DOHH2 (cell line): ENCODE measurements around the gene SMARCAL1.

ENCODE experiments used
- H3F3A ChIP-seq: fragments of 200-600 bp; sonication (generic), shearing (Covaris generic); 2 replicates; pipeline ENCODE4 v1.6.0; 2016; ENCODE audit warnings: antibody characterized with exemption, mild to moderate bottlenecking; ENCODE audit not compliant: control insufficient read depth, insufficient read depth
- H3K27ac ChIP-seq: fragments of 200-600 bp; sonication (generic); 2 replicates; pipeline ENCODE4 v1.5.1; 2014; ENCODE audit warnings: low read depth, mild to moderate bottlenecking, low read length, moderate library complexity
- H3K27me3 ChIP-seq: fragments of 200-600 bp; sonication (generic); 2 replicates; pipeline ENCODE4 v1.6.1; 2014; ENCODE audit warnings: mild to moderate bottlenecking, low read length, mixed read lengths; ENCODE audit not compliant: control insufficient read depth
- H3K36me3 ChIP-seq: fragments of 200-600 bp; sonication (generic); 2 replicates; pipeline ENCODE4 v1.6.1; 2014; ENCODE audit warnings: mild to moderate bottlenecking, low read length, moderate library complexity, mixed read lengths; ENCODE audit not compliant: control insufficient read depth
- H3K4me1 ChIP-seq: fragments of 200-600 bp; sonication (generic); 2 replicates; pipeline ENCODE4 v1.6.1; 2014; ENCODE audit warnings: mild to moderate bottlenecking, low read length, mixed read lengths; ENCODE audit not compliant: control insufficient read depth
- H3K4me2 ChIP-seq: fragments of 200-600 bp; sonication (generic); 2 replicates; pipeline ENCODE4 v1.6.0; 2014; ENCODE audit warnings: mild to moderate bottlenecking, low read length, moderate library complexity
- H3K4me3 ChIP-seq: fragments of 200-600 bp; sonication (generic); 2 replicates; pipeline ENCODE4 v1.5.1; 2014; ENCODE audit warnings: mild to moderate bottlenecking, low read length, mixed read lengths
- H3K79me2 ChIP-seq: fragments of 200-600 bp; sonication (generic); 2 replicates; pipeline ENCODE4 v1.6.1; 2014; ENCODE audit warnings: mild to moderate bottlenecking, low read length, mixed read lengths; ENCODE audit not compliant: control insufficient read depth
- H3K9me2 ChIP-seq: fragments of 200-600 bp; sonication (generic); replicated peaks from 2 replicates; pipeline ENCODE4 v1.6.1; 2014; ENCODE audit warnings: mild to moderate bottlenecking, low read length, mixed read lengths; ENCODE audit not compliant: control insufficient read depth
- H3K9me3 ChIP-seq: fragments of 200-600 bp; sonication (generic); 2 replicates; pipeline ENCODE4 v1.6.1; 2014; ENCODE audit warnings: antibody characterized with exemption, low read length, mixed read lengths; ENCODE audit not compliant: control insufficient read depth, insufficient read depth
- H4K20me1 ChIP-seq: fragments of 200-600 bp; sonication (generic); 2 replicates; pipeline ENCODE4 v1.6.0; 2014; ENCODE audit warnings: low read depth, mild to moderate bottlenecking, antibody characterized with exemption, low read length, moderate library complexity; ENCODE audit not compliant: control insufficient read depth, insufficient read depth
- CTCF ChIP-seq: fragments of 200-600 bp; sonication (generic); IDR thresholded peaks from one replicate; pipeline ENCODE4 v1.5.1; 2014; ENCODE audit warnings: antibody characterized with exemption, mild to moderate bottlenecking, low read depth, low read length; ENCODE audit not compliant: poor library complexity, severe bottlenecking
- EZH2phosphoT487 ChIP-seq: fragments of 200-600 bp; sonication (generic); IDR thresholded peaks from 2 replicates; pipeline ENCODE4 v1.6.1; 2017; ENCODE audit warnings: borderline replicate concordance, mild to moderate bottlenecking, antibody characterized with exemption, low read length, moderate library complexity, mixed read lengths

Gene SMARCAL1

GRCh38 chr2:216365518-216365917 lies 46.8 kb upstream of the SMARCAL1 start:
- Histone ChIP-seq H3K4me2 (no peak overlapping the region), H3K79me2 (no peaks in the 10 kb centered on the region), H3F3A (no peaks in the 10 kb centered on the region), H3K9me3 (no peaks in the 10 kb centered on the region), H3K4me3 (no peak overlapping the region), H3K9me2 (no peaks in the 10 kb centered on the region), H3K36me3 (no peaks in the 10 kb centered on the region), H3K4me1 (no peaks in the 10 kb centered on the region), H3K27ac (no peak overlapping the region), H4K20me1 (no peaks in the 10 kb centered on the region), H3K27me3 (peaks cover 28% of the 10 kb centered on the region)
- no peak for TF ChIP-seq EZH2phosphoT487
- TF ChIP-seq CTCF = no peak

- Histone ChIP-seq H3K27ac (no peak overlapping the region), H3K9me3 (no peaks in the 10 kb centered on the region), H3K9me2 (no peaks in the 10 kb centered on the region), H3K4me1 (no peaks in the 10 kb centered on the region), H3K4me2 (no peak overlapping the region), H3F3A (no peaks in the 10 kb centered on the region), H3K27me3 (peaks cover 25% of the 10 kb centered on the region), H3K4me3 (no peak overlapping the region), H4K20me1 (no peaks in the 10 kb centered on the region), H3K36me3 (no peaks in the 10 kb centered on the region), H3K79me2 (no peaks in the 10 kb centered on the region)
- no peak for TF ChIP-seq CTCF
- no peak for TF ChIP-seq EZH2phosphoT487
Observed at GRCh38 chr2:216366777-216367471, 45.4 kb upstream of the SMARCAL1 start.

- Histone ChIP-seq H3K27me3 (peaks cover 20% of the 10 kb centered on the region), H3K79me2 (no peaks in the 10 kb centered on the region), H3K4me1 (no peaks in the 10 kb centered on the region), H3K36me3 (no peaks in the 10 kb centered on the region), H3K9me3 (no peaks in the 10 kb centered on the region), H4K20me1 (no peaks in the 10 kb centered on the region), H3K4me3 (no peak overlapping the region), H3F3A (no peaks in the 10 kb centered on the region), H3K9me2 (no peaks in the 10 kb centered on the region), H3K4me2 (no peak overlapping the region), H3K27ac (no peak overlapping the region)
- TF ChIP-seq EZH2phosphoT487 (no peak), CTCF (no peak)
Observed at GRCh38 chr2:216369821-216370220, 42.5 kb upstream of the SMARCAL1 start.
